ENCODE results near the gene PRR35.

Gene PRR35

DNA sequence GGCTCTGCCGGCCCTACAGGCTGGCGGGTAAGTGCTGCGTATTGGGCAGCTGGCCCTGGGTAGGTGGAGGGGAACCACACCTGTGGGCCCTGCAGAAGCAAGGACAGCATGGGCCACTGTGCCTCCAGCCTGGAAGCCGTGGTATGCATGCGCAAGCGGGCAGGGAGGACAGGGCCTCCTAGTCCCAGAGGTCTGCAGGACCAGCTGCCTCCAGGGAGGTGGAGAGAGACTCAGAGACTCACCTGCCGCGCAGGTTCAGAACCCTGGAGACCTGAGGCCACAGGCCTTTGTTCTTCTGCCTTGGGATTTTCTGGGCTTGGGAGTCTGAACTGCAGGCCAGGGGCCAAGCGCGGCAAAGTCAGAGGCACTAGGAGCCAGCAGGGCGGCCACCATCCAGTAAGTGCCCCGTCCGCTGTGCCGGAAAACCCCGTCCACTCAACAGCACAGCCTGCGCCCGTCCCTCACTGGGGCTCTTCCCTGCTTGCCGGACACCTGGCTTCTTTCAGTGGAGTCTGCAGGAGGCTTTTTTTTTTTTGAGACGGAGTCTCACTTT, 20.8 kb downstream of the PRR35 start:
- DNase-seq (ENCODE audit: low read depth): no peak

DNA sequence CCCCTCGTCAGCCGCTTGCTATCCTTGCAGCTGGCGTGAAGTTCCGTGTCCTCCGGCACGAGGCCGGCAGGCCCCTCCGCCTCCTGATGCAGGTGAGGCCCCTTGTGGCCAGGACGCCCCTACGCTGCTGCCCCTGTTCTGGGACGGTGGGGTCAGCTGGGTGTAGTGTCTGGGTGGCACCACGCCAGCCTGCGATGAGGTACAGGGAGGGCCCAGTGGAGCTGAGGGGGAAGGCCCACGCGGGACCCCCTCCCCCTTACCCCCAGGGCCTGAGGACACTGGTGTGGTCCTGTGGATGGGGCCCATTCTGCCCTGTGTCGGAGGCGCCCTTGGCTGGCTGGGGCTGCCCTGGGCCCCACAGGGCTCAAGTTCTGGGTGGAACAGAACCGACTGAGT, 22.0 kb downstream of the PRR35 start:
- DNase-seq (ENCODE audit: low read depth): no peak

DNA sequence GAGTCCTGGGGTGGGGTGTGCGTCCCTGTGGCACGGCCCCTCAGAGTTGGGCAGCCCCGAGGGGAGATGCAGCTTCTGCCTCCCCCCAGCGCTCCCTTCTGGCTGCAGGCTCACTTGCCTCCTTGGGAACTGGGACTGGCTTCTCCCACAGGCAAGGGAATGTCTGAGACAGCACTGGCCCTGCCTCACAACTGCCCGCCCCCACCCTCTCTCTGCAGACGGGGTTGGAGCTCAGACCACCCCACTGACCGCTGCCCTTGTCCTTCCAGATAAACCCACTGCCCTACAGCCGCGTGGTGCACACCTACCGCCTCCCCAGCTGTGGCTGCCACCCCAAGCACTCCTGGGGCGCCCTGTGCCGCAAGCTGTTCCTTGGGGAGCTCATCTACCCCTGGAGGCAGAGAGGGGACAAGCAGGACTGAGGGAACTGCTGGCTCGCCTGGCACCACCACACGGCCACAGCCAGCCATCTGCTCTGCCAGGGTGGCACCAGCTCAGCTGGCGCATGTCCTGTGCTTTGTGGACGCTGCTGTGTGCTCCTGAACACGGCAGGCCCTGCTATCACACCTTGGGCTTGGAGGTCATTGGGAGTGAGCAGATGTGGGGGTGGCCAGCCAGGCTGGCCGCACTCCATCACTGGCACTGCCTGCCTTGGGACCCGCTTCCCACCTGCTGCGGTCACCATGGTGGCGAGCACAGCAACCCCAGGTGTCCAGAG, 22.6 kb downstream of the PRR35 start:
- no peak for DNase-seq (ENCODE audit: low read depth)

DNA sequence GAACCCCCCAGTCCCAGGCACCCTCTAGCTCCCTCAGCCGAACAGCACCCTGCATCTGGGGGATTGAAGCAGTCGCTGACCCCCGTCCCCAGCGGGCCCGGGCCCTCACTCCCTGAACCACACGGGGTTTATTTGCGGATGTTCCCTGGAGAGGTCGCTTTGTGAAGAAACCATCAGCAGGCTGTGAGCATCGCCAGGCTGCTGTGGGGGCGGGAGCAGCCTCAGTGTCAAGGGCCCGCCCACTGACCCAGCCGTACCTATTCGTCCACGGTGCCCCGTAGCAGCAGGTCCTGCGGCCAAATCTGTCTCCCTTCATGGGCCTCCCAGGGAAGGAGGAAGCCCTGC, 23.2 kb downstream of the PRR35 start:
- no peak for DNase-seq (ENCODE audit: low read depth)

DNA sequence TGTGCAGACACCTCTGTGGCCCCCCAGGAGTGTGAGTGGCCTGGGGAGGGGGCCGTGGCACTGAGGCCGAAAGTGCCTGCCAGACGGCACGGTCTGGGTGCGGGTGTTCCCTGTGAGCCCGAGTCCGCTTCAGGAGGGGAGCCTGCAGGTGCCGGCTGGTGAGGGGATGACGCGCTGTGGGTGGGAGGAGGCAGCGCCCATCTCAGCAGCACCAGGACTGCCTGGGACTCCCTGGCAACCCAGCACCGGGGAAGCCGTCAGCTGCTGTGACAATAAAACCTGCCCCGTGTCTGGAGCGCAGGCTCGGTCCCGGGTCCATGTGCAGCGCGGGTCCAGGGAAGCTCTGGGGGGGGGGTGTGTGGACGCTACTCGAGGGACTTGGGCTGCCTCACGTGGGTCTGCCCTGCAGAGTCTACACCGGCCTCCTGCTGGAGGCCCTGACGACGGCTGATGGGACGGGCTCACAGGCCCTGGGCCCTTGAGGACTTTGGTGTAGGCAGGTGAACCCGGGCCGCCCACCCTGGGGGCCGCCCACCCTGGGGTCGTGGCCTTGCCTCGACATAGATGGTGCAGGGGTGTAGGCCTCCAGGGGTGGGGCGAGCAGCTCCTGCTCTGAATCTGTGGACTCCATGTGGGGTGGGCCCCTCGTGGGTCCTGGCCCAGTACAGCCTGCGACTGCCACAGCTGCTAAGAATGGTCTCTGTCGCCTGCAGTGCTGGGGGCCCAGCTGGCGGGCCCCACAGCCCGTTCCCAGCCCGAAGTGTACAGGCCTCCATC, 23.8 kb downstream of the PRR35 start:
- DNase-seq (ENCODE audit: low read depth): no peak

DNA sequence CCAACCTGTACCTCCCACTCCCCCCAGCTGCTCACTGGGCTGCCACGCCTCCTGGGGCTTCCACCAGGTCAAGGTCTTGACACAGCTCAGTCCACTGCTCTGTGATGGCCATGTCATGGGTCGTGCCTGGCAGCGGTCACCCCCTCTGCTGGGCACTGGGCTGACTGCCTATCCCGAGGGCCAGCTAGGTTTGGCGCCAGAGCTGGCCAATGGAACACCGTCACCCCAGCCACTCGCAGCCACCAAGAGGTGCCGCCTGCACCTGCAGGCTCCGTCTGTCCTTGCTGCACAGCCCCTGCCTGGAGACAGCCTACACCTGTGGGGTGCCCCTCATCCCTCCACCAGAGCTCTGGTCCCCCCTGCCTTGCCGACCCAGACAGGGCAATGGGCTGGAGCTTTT, 25.2 kb downstream of the PRR35 start:
- no peak for DNase-seq (ENCODE audit: low read depth)

DNA sequence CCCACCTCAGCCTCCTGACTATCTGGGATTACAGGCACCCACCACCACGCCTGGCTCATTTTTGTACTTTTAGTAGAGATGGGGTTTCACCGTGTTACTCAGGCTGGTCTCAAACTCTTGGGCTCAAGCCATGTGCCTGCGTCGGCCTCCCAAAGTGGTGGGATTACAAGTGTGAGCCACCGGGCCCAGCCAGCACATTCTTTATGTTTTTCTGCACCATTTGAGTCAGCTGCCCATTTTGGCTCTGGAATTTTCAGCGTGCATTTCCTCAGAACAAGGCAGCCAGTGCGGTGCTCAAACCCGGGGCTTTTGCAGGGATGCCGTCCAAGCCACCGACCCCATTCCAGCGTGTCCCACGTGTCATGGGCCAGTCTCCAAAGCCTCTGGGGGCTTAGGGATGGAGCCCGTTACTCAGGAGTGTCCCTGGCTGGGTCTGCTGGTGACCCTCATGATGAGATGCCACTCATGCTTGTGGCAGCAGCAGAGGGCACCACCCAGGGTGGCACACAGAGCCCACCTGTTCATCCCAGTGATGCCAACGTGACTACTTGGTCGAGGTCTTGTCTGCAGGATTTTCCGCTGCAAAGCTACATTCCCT, 26.0 kb downstream of the PRR35 start:
- DNase-seq (ENCODE audit: low read depth): no peak

DNA sequence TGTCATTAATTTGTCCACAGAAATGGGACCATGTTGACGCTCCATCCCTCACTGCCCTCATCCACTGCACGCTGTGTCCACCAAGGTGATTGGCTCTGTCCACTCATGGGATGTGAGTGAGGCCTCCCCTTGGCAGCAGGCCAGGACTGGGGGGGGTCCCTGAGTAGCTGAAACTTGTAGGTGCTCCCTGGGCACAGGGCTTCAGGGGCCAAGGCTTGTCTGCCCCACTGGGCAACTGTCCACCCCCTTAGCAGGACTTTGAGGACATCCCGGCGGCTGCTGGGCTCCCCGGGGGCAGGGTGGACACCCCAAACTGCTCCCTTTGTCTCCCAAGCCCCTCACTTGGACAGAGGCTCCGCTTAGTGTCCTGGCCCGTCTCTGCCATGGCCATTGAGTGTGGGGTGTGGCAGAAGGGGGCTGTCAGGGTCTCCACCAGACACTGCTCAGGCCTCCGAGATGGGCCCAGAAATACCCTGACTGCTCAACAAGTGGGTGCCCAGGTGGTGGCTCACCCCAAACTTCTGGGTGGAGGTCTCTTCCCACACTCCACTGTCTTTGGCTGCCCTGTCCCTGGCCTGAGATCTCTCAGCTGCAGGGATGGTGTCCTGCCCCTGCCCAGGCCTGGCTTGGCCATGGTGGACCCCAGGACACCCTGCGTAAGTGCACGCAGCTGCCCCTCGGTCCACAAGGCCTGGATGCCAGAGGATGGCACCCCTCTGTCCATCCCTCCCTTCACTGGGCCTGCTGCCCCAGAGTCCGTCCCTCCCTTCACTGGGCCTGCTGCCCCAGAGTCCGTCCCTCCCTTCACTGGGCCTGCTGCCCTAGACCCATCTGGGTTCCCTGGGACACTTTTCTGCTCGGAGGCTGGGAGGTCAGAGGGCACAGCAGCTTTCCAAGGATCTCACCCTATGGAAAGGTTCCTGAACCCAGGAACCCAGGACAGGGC, 26.7 kb downstream of the PRR35 start:
- DNase-seq (ENCODE audit: low read depth): no peak

DNA sequence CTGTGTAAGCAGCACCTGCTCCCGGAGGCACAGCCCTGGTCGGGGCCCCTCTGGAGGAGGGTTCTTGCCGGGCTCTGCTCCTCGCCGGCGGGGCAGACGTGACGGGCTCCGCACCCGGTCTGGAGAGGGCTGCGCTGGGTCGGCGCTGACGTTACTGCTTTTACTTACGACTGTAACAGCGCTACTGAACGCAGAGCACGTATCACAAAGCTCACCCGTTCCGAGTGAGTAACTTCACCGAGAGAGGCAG, 28.4 kb downstream of the PRR35 start:
- DNase-seq (ENCODE audit: low read depth): no peak

DNA sequence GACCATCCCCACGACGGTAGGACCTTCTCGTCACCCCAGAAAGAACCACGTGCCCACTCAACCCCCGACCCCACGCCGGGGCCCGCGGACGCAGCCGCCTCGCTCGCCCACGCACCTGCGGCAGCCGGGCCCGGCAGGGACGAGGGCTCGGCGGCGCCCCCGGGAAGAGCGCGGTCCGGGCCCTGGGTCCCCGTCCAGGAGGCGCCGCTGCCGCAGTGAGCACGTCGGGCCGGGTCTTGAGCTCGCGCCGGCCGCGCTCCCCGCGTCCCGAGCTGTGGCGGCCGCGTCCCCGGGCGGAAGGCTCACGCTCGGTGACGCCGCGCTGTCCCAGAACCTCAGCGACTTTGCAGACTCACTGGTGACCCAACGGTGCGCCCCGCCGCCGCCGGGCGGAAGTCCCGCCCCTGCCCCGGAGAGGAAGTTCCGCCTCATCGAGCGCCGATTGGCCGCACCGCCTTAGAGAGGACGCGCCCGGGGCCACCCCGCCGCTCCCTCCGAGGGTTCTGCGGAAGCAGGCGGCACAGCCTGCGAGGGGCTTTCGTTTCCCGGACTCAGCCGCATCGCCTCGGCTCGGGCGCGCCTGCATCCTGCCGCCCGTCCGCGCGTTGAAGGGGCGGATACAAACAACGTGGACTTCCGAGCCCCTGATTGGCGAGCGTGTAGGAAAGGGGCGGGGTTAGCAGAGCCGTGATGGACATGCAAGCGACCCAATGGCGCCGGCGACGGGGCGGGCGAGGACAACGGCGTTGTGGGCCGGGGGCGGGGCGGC, 28.9 kb downstream of the PRR35 start:
- DNase-seq (ENCODE audit: low read depth): peak; percentile 96

DNA sequence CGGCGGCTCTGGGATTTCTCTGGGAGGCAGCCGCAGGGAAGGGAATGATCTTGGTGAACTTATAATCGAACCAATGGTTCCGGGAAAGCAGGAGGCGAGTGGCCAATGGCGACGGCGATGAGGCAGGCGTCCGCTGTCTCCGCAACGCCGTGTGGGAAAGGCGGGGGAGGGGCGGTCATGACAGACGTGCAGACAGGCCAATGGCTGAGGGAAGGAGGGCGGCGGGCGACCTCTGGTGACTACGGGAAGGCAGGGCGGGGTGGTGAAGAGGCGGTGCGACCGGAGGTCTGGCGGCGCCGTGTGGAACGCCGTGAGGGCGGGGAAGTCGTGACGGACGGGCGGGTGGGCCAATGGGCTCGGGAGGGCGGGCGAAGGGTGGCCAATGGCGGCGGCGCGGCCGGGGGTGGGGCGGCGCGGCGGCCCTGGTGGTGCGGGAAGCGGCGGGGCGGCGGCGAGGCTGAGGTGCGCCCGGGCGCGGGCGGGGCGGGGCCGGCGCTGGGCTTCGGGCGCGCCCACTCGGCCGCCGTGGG, 29.5 kb downstream of the PRR35 start, which contains the start of gene RAB40C:
Gene RAB40C, plus strand, starts transcription at position 409 of the 530 bp plus-strand sequence. CDS start 226 bp downstream, outside the sequence.
- DNase-seq (ENCODE audit: low read depth): peak; percentile 93

DNA sequence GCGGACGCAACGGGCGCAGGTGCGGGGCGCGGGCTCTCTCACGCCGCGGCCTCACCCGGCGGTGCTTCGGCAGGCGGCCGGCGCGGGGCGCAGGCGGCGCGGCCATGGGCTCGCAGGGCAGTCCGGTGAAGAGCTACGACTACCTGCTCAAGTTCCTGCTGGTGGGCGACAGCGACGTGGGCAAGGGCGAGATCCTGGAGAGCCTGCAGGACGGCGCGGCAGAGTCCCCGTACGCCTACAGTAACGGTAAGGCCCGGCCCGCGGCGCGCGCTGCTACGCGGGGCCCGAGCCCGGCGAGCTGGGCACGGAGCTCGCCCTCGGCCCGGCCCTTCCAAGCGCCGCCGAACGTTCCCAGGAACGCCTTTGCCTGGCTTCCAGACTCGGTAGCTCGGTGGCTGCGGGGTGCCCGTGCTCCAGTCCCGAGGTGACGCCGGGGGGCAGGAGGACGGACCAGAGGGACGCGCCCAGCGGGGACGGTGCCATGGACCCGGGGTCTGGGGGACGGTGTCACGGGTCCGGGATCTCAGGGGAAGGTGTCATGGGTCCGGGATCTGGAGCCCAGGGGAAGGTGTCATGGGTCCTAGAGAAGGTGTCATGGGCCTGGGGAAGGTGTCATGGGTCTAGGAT, 30.1 kb downstream of the PRR35 start:
- no peak for DNase-seq (ENCODE audit: low read depth)

DNA sequence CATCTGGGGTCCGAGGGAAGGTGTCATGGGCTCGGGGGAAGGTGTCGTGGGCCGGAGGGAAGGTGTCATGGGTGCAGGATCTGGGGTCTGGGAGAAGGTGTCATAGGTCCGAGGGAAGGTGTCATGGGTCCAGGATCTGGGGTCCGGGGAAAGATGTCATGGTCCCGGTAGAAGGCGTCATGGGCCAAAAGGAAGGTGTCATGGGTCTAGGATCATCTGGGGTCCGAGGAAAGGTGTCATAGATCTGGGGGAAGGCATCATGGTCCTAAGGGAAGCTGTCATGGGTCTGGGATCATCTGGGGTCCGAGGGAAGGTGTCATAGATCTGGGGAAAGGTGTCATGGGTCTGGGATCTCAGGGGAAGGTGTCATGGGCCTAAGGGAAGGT, 30.6 kb downstream of the PRR35 start:
- no peak for DNase-seq (ENCODE audit: low read depth)

DNA sequence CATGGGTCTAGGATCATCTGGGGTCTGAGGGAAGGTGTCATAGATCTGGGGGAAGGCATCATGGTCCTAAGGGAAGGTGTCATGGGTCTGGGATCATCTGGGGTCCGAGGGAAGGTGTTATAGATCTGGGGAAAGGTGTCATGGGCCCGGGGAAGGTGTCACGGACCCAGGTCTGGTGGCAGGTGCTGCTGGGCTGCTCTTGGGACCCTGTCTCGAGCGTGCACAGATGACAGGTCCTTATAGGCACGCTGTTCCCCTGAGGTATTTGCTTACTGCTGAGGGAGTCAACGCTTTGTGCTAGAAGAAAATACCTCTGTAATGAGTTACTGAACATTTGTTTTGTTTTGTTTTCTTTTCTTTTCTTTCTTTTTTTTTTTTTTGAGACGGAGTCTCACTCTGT, 31.0 kb downstream of the PRR35 start:
- no peak for DNase-seq (ENCODE audit: low read depth)

DNA sequence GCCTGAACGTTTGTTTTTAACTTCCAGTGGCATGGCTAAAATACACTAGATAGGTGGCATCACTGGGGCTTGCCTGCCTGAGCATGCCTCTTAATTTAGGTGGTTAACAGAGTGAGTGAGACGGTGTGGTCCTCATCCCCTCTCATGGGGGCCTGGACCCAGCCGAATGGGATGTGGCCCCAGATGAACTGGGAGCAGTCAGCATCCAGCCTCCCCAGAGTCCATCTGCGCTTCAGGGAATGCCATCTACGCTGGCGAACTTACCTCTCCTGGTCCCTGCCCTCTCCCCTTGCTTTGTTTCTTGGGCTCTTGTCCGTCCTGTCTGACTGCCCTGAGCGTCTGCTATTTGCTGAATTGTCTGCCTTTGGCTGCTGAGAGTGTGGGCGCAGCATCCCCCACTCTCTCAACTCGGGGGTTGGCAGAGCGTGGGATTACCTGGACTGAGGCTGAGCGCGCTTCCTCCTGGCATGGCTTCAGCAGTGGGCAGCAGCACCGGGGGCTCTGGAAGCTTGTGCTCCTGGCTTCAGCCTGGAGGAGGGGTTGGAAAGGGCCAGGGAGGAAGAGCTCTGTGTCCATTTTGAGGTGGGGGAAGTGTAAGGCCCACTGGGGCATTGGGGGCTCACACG, 31.8 kb downstream of the PRR35 start:
- no peak for DNase-seq (ENCODE audit: low read depth)

DNA sequence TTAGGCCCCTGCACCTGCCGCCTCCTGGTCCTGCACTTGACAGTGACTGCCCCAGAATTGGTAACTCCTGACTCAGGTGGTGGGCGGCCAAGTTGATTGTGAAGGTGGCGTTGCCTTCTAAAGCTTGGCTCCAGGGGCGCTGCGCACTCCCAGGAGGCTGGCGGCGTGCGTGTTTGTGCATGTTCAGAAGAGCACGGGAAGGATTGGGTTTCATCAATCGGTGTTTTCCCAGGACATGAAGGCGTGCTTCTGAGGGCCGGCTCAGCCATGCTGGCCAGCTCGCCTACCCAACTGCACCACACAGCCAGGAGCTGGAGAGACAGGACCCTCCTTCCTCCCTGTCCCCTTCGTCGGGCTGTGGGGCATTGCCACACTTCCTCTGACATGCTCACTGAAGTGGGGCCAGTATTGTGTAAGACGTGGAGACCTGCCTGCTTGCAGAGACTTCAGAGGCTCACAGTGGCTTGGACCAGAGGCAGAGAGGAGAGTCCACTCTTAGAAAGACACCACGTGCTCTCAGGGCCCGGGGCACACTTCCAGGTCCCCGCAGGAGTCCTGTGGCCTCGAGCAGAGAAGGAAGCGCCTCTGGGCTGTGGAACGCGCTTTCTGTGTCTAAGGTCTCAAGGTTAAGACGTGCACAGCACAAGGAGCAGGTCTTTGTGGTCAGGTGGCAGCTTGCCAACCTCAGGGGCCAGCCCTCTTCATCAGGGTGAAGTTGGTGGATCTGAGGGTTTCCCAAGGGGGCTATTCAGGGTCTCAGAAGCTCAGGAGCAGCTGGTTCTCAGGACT, 32.5 kb downstream of the PRR35 start:
- DNase-seq (ENCODE audit: low read depth): no peak

DNA sequence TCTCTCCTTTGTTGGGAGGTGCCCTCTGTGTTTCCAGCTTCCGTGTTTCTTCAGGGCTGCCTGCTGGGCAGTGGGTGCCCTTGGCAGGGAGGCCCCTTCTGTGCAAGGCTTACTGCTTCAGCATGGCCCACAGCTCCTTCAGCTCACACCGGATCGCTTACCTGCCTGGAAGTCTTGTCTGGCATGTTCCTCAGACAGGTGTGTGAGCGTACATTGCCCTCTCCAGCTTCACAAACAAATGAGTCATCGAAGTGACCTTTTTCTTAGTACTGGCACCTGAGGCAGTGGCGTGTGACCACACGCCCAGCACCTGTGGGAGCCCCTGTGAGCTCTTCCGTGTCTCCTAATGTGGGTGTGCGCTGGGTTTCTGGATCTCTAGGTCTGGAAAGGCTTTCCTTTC, 33.2 kb downstream of the PRR35 start:
- no peak for DNase-seq (ENCODE audit: low read depth)

DNA sequence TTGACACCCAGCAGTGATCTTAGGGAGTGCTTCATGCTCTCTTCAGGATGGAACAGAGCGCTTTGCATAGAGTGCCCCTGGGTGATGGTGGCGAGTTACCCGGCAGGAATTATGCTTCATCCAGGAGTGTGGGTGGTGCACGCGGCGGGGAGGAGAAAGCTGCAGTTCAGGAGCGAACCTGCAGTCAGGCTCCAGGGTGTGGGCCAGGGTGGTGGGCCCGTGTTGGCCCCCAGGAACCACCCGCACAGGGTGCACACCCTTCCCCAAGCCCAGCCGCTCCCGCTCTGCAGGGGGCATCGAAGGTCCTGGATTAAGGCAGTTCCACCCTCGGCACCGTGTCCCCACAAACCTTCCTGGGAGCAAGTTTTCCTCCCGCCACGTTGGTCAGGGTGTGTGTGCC, 33.6 kb downstream of the PRR35 start:
- no peak for DNase-seq (ENCODE audit: low read depth)

DNA sequence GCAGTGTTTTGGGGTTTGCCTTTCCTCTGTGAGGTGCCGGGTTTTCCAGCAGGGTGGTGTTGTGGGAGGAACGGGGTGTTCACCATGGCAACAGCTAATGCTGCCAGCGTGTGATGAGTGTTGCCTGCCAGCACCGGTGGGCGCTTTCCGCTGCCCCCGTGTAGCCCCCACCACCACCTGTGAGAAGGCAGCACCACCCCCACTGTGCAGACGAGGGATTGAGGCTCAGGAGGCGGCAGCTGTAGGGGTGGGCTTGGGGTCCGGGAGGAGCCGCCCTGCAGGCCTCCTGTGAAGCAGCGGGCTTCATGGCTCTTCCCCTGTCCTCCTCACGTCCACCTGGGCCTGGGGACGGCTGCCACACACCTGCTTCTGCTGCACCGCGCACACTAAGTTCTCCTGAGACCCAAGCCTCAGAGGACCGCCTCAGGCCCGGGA, 34.9 kb downstream of the PRR35 start:
- DNase-seq (ENCODE audit: low read depth): no peak
